BE2C (cell line): Measurements from ENCODE around the gene ASTN2.

Experiments used
- DNase-seq: peaks from one replicate; pipeline ENCODE4 v3.0.0-alpha.2; 2020
- H3K27me3 ChIP-seq: fragments of 250-450 bp; sonication (Bioruptor Pico); 2 replicates; pipeline ENCODE4 v1.5.1; 2020; ENCODE audit warnings: mild to moderate bottlenecking
- H3K36me3 ChIP-seq: fragments of 250-450 bp; sonication (Bioruptor Pico); 2 replicates; pipeline ENCODE4 v1.5.1; 2020; ENCODE audit warnings: mild to moderate bottlenecking
- H3K4me1 ChIP-seq: fragments of 250-450 bp; sonication (Bioruptor Pico); 2 replicates; pipeline ENCODE4 v1.5.1; 2020
- H3K4me3 ChIP-seq: 2 replicates; pipeline ENCODE4 v1.5.1; 2011; ENCODE audit warnings: low read depth, low read length
- H3K9me3 ChIP-seq: fragments of 250-450 bp; sonication (Bioruptor Pico); 2 replicates; pipeline ENCODE4 v1.5.1; 2020
- TF ChIP-seq, protein P1 (sequence below): IDR thresholded peaks from 2 replicates; pipeline ENCODE4 v1.5.1; 2012; ENCODE audit warnings: mild to moderate bottlenecking, low read depth, low read length

Gene ASTN2

DNA sequence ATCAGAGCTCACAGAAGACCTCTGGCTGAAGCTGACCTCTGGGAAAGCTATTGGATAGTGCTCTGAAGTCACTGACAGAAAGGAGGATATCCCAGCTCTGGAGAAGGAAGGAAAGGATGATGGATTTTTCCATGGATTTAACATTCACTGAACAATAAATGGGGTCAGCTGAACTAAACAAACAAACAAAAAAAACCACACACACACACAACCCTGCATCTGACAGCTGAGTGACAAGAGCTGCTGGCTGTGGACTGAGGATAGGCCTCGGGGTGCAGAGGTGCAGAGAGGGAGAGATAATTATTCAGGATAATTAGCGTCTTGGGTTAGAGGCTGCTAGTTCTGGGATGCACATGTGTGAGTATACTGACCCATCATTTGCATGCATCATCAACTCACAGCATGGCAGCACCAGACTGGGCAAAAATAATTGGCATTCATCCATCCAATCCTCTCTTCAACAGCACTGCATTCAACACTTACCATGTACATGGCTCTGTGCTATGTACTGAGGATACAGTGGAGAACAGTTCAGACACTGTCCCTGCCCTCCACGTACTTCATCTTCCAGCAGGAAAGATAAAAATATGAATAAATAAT lies 859.2 kb downstream of the ASTN2 start:
- no peaks in the 10 kb centered on the region for H3K27me3 ChIP-seq
- 0 out of 2 replicates have a peak, but pooled peaks cover under 1% of the 10 kb centered on the region for H3K4me1 ChIP-seq
- DNase-seq, result no peak
- H3K9me3 ChIP-seq, result no peaks in the 10 kb centered on the region
- H3K4me3 ChIP-seq, result no peak overlapping the region
- H3K36me3 ChIP-seq, result no peaks in the 10 kb centered on the region
- TF ChIP-seq, protein P1, sequence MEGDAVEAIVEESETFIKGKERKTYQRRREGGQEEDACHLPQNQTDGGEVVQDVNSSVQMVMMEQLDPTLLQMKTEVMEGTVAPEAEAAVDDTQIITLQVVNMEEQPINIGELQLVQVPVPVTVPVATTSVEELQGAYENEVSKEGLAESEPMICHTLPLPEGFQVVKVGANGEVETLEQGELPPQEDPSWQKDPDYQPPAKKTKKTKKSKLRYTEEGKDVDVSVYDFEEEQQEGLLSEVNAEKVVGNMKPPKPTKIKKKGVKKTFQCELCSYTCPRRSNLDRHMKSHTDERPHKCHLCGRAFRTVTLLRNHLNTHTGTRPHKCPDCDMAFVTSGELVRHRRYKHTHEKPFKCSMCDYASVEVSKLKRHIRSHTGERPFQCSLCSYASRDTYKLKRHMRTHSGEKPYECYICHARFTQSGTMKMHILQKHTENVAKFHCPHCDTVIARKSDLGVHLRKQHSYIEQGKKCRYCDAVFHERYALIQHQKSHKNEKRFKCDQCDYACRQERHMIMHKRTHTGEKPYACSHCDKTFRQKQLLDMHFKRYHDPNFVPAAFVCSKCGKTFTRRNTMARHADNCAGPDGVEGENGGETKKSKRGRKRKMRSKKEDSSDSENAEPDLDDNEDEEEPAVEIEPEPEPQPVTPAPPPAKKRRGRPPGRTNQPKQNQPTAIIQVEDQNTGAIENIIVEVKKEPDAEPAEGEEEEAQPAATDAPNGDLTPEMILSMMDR, result no peak

DNA sequence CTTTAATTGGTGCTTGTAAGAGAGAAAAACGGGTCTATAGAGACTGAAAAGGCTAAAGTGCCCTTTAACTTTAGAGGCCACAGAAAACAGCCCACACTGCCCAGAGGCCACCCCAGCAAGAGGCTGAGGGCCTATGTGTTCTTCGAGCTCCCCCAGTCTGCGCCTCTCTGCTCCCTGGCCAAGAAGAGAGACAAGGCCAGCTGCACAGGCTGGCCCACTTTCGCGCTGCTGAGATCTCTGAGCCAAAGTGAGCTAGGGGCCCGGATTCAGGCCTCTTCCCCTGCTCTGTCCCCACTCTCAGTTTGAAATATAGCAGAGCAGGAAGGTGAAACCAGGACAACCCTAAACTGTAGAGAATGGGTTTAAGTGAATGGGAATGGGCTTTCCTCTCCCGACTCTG lies 859.7 kb downstream of the ASTN2 start:
- H3K27me3 ChIP-seq, result no peaks in the 10 kb centered on the region
- H3K36me3 ChIP-seq, result no peaks in the 10 kb centered on the region
- H3K4me3 ChIP-seq, result no peak overlapping the region
- no peak for DNase-seq
- TF ChIP-seq, protein P1, result no peak
- H3K4me1 ChIP-seq, result peaks cover 5% of the 10 kb centered on the region; the same call in 1 of the 2 replicates
- H3K9me3 ChIP-seq, result no peaks in the 10 kb centered on the region

DNA sequence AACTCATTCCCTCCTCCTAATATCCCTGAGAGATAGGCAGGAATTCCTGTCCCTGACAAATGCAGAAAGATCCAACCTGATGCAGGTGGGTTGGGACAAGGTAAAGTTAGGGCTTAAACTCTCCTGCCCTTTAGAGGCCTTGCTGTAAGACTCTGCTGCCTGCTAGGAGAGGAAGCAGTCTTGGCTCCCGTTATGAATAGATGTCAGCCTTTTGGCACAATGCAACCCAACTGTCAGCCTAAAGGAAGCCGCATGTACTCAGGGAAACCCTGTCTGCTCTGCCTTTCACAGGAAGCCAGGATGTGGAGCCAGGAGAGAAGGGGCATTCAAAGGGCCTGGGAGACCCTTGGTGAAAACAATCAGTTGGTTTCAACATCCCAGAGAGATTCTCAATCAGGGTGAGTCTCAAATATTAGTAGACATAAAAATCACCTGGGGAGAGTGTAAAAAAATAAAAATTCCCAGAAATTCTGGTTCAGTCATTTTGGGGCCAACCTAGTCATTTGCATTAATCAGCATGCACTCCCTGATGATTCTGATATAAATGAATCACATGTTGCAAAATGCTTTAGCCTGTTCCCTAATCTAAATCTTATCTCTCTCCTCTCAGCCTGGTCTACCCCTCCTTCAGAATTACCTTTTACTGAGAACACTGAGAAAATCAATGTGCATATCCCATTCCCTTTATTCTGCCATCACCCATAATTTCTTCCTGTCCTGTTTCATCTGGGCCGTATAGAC lies 864.0 kb downstream of the ASTN2 start:
- no peaks in the 10 kb centered on the region for H3K9me3 ChIP-seq
- no peaks in the 10 kb centered on the region for H3K27me3 ChIP-seq
- peaks cover 5% of the 10 kb centered on the region; the same call in 1 of the 2 replicates for H3K4me1 ChIP-seq
- TF ChIP-seq, protein P1, result no peak
- H3K4me3 ChIP-seq, result no peak overlapping the region
- H3K36me3 ChIP-seq, result no peaks in the 10 kb centered on the region
- DNase-seq, result no peak

DNA sequence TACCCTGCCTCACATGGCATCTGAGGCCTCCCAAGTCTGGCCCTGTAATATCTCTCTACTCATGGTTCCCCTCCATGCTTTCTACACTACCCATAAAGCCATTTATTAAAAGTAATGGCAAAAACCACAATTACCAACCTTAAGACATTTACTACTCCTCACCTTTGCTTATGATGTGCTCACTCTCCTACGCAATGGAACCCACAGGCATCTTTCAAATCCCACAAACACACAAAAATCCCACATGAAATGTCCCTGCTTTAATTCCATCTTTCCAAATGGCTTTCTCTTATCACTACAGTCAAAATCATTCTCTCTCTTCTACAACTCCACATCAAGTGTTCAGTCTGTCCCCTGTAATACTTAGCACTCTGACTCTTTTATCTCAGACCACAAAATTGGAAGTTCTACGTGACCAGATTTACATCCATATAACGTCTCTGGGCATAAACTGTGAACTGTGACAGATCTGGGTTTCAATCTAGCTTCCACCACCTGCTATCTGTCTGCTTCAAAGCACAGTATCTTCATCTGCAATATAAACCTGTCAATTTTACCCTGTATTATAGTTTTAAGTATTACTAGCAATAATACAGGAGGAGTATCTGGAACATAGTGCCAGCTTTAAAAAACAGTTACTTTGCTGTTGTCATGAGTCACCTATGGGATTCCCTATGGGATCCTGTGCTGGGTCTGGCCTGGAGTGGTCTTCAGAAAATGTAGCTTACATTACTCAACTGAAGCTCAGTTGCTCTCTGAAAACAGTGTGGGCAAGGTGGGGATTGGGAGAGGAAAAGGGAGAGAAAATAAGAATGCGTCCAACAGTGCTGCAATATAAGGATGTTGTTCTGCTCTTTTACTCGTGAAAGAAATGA lies 864.8 kb downstream of the ASTN2 start:
- Histone ChIP-seq H3K27me3 (no peaks in the 10 kb centered on the region), H3K4me1 (peaks cover 5% of the 10 kb centered on the region; the same call in 1 of the 2 replicates), H3K4me3 (no peak overlapping the region), H3K36me3 (no peaks in the 10 kb centered on the region), H3K9me3 (no peaks in the 10 kb centered on the region)
- DNase-seq, result no peak
- TF ChIP-seq, protein P1, result no peak

DNA sequence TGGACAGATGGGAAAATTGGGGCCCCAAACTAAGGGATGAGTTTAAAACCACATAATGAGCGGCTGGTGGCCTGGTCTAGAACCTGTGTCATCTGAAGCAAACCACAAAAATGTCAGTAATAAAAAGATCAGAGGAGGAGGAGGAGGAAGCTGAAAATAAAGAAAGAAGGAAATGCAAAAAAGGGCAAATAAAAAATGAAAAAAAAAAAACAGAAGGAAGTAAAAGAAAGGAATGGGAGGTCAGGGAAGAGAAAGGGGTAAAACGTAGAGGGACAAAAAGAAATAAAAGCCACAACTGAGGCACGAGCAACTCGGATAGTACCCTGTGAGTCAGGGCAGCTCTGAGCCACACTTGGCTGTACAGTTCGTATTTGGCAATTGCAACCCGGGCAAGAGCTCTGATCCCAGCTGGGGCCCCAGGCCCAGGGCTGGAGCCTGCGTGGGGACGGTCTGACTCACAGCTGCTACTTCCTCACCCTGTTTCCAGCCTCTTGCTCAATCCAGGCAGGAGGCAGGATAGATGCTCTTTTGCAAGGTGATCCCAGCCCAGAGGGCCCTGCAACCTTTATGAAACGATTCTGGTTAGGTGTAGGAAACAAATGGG lies 865.7 kb downstream of the ASTN2 start:
- TF ChIP-seq, protein P1, result no peak
- H3K4me1 ChIP-seq, result peaks cover 5% of the 10 kb centered on the region; the same call in 1 of the 2 replicates
- DNase-seq, result peak; percentile 31
- H3K9me3 ChIP-seq, result no peaks in the 10 kb centered on the region
- H3K4me3 ChIP-seq, result no peak overlapping the region
- no peaks in the 10 kb centered on the region for H3K36me3 ChIP-seq
- no peaks in the 10 kb centered on the region for H3K27me3 ChIP-seq
